GM15510 (cell line): ENCODE measurements around the gene WDR36.

Experiments used
- POLR2A ChIP-seq: IDR thresholded peaks from 3 replicates; pipeline ENCODE4 v1.6.1; 2011; ENCODE audit warnings: borderline replicate concordance; ENCODE audit not compliant: insufficient read length; ENCODE audit errors: extremely low read depth

Gene WDR36

DNA sequence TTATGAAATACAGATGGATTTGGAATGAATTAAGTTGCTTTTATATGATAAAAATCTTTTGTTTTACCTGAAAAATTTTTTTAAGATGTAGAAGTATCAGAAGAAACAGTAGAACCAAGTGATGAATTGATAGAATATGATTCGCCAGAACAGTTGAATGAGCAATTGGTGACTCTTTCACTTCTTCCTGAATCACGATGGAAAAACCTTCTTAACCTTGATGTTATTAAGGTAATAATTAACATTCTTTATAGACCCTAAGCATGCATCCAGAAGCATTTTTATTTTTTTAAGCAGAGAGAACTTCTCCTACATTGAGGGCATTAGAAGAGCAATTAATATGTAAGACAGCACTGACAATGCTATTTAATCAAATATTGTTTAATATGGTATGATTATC, 28.8 kb downstream of the WDR36 start:
- no peak for TF ChIP-seq POLR2A

DNA sequence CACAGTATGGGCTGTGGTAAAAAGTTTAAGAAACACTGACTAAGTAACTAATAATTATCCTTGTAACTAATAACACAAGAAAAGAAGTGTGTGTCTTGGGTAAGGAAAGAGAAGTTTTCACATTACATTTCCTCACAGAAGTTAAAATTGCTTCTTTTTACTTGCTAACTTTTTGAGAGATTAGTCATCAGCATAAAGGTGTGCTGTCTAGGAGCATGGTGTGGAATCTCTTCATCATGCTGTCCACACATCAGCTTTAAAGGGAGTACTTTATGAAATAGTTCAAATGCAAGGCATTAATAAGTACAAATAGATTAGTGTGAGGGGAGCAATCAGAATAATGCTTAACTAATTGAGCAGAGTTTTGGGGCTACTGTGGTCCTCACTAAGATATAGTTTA, 29.8 kb downstream of the WDR36 start:
- no peak for TF ChIP-seq POLR2A

- TF ChIP-seq POLR2A = no peak
Observed at GRCh38 chr5:111122398-111122797, 30.2 kb downstream of the WDR36 start.

DNA sequence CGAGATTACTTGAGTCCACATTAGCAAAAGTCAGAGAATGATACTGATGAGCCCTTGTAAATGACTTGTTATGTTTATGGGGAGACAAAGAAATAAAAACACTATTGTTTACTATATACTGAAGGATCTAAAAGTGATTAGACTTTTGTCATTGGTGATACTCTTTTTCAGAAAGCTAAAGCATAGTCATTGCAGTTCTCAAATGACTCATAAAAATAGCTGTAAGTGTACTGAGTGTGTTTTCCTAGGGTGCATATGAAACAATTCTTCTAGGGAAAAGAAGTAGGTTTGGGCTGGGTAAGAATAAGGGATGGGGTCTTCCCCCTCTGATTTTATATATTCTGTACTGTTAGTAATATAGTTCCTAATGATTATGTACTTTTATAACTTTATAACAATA, 32.6 kb downstream of the WDR36 start:
- no peak for TF ChIP-seq POLR2A

- TF ChIP-seq POLR2A = no peak
Observed at GRCh38 chr5:111126896-111127295, 34.7 kb downstream of the WDR36 start.

DNA sequence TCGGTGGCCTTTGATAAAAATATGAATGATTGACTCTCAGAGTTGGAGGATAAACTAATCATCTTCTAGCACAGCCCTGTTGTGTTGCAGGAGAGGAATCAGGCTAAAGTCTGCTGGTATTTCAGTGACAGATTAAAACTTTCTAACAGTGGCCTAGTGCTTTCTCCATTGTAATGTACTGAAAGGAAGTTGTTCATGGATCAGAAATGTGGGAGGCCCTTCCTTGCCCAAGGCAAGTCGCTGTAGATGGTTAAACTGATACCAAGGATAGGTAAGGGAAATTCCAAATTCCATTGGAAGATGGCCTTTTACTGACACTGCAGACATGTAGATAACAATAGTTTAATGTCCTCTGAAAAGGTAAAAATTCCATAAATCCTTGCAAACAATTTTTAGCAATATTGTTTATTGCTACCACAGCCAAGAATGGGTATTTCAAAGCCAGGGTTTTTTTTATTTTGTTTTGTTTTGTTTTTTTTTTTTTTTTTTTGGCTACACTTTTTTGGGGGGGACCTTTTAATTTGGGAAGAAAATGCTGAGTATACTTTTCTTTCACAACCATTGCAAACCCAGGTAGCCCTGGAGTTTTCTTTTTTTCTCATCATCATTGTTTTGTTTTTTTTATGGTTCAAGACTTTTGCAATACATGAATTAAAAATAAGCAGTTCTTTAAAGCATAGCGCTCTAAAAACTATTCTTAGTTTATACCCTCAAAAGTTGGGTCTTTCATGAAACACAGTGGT, 35.5 kb downstream of the WDR36 start:
- no peak for TF ChIP-seq POLR2A

GRCh38 chr5:111129938-111130337, 37.8 kb downstream of the WDR36 start:
- TF ChIP-seq POLR2A = no peak

DNA sequence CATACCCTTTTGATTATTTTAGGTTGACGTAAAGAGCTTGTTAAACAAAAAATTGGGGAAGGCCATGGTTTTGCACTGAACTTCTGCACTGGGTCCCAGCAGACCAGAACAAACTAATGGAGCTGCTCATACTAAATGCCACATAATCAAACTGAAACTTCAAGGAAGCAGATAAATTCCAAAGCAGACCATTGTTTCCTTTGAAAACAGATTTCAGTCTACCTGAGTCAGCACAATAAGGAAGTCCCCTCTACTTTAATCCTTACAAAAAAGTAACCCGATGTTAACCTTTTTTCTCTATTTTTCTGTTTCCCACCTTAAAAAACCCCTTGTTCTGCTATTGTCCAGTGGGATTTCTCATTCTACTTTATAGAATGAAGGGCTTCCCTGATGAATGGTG, 39.2 kb downstream of the WDR36 start:
- TF ChIP-seq POLR2A = no peak

DNA sequence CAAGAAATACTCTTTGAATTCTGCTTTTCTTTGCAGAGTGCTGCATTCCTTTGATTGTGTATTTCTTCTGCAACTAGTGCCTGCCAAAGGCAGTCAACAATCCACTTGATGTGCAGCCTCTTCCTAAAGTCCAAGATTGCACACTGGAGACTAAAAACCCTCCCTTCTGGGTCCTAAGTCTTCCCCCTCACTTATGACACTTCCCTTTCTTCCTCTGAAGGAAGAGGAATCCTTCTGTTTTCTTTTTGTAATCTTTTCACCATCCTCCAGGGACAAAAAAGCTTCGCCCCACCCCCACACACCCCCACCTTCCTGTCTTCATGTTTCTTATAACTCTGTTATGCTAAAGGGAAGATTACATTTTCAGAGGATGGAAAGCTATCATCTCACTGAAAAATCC, 39.9 kb downstream of the WDR36 start:
- no peak for TF ChIP-seq POLR2A

- TF ChIP-seq POLR2A = no peak
Observed at GRCh38 chr5:111132731-111133435, 40.7 kb downstream of the WDR36 start.

- TF ChIP-seq POLR2A = no peak
Observed at GRCh38 chr5:111133436-111133751, 41.2 kb downstream of the WDR36 start.

GRCh38 chr5:111134087-111134486, 41.9 kb downstream of the WDR36 start:
- no peak for TF ChIP-seq POLR2A

GRCh38 chr5:111134864-111135263, 42.7 kb downstream of the WDR36 start:
- TF ChIP-seq POLR2A = no peak

GRCh38 chr5:111135363-111135762, 43.2 kb downstream of the WDR36 start:
- TF ChIP-seq POLR2A = no peak

- no peak for TF ChIP-seq POLR2A
Observed at GRCh38 chr5:111135946-111136345, 43.8 kb downstream of the WDR36 start.

DNA sequence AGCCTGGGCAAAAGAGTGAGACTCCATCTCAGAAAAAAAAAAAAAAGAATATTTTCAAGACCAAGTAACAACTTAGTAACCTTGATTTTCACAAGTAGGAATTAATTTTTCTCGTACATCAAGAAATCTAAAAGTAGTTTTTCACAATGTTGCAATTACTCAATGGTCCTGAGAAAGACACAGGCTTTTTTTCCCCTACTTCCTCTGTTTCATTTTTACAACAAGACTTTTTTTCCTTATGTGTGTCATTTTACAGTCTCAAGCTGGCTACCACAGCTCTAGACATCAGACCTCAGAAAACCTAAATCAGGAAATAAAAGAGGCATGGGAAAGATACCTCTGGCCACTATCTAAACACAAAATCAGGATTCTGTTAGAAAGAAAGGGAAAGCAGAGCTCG, 45.9 kb downstream of the WDR36 start:
- TF ChIP-seq POLR2A = no peak
